Endothelial cell (in vitro differentiated cells): ENCODE results near the gene METTL25B. TPM values are rescaled to one million over a fixed set of nuclear protein-coding genes. Genes with fewer than 3 reads are reported as not detected.

Experiments
- DNase-seq: peaks from one replicate; pipeline ENCODE4 v3.0.0; 2021; ENCODE audit warnings: low spot score
- H3K27ac Mint-ChIP-seq: one replicate; pipeline ENCODE4 v1.8.0; 2021; ENCODE audit warnings: mixed read lengths, inconsistent platforms; ENCODE audit not compliant: unreplicated experiment
- H3K27me3 Mint-ChIP-seq: one replicate; pipeline ENCODE4 v1.8.0; 2021; ENCODE audit warnings: mild to moderate bottlenecking, moderate library complexity, mixed read lengths, inconsistent platforms; ENCODE audit not compliant: unreplicated experiment
- H3K36me3 Mint-ChIP-seq: one replicate; pipeline ENCODE4 v1.8.0; 2021; ENCODE audit warnings: mild to moderate bottlenecking, low read depth, mixed read lengths, inconsistent platforms; ENCODE audit not compliant: unreplicated experiment
- H3K4me1 Mint-ChIP-seq: one replicate; pipeline ENCODE4 v1.8.0; 2021; ENCODE audit warnings: mild to moderate bottlenecking, mixed read lengths, inconsistent platforms; ENCODE audit not compliant: unreplicated experiment
- H3K4me3 Mint-ChIP-seq: one replicate; pipeline ENCODE4 v1.8.0; 2021; ENCODE audit warnings: mild to moderate bottlenecking, mixed read lengths, inconsistent platforms; ENCODE audit not compliant: unreplicated experiment
- H3K9me3 Mint-ChIP-seq: one replicate; pipeline ENCODE4 v1.8.0; 2021; ENCODE audit warnings: mixed read lengths, inconsistent platforms; ENCODE audit not compliant: unreplicated experiment
- CTCF ChIP-seq: fragments of 200-600 bp; sonication (generic); IDR thresholded peaks from one replicate; pipeline ENCODE4 v1.5.0; 2021; ENCODE audit warnings: antibody characterized with exemption; ENCODE audit not compliant: unreplicated experiment
- total RNA-seq: library from RNA; stranded (reverse); fragmentation: NEBNext Ultra II Directional; extraction: Animal tissue kit (Norgen Biotek cat#: 25700); gene quantifications from one replicate; pipeline ENCODE4 v1.2.1, GENCODE V29; 2021; ENCODE audit not compliant: unreplicated experiment

The METTL25B gene
- total RNA-seq, 1 donor from 2014 or later: 19.3 TPM

GRCh38 chr1:156738407-156738806, 10.1 kb downstream of the METTL25B start:
- Mint-ChIP-seq H3K36me3 (peaks cover 21% of the 10 kb centered on the region), H3K27me3 (peaks cover 2% of the 10 kb centered on the region), H3K27ac (no peak overlapping the region), H3K4me1 (peaks cover 15% of the 10 kb centered on the region), H3K9me3 (no peaks in the 10 kb centered on the region), H3K4me3 (no peak overlapping the region)
- DNase-seq: no peak
- no peak for TF ChIP-seq CTCF

- no peak for TF ChIP-seq CTCF
- no peak overlapping the region for H3K27ac Mint-ChIP-seq
- no peak overlapping the region for H3K4me3 Mint-ChIP-seq
- H3K9me3 Mint-ChIP-seq: no peaks in the 10 kb centered on the region
- H3K4me1 Mint-ChIP-seq: peaks cover 15% of the 10 kb centered on the region
- no peak for DNase-seq
- H3K27me3 Mint-ChIP-seq: peaks cover 2% of the 10 kb centered on the region
- peaks cover 21% of the 10 kb centered on the region for H3K36me3 Mint-ChIP-seq
These were observed 10.6 kb downstream of the METTL25B start for GRCh38 chr1:156738916-156739315.

DNA sequence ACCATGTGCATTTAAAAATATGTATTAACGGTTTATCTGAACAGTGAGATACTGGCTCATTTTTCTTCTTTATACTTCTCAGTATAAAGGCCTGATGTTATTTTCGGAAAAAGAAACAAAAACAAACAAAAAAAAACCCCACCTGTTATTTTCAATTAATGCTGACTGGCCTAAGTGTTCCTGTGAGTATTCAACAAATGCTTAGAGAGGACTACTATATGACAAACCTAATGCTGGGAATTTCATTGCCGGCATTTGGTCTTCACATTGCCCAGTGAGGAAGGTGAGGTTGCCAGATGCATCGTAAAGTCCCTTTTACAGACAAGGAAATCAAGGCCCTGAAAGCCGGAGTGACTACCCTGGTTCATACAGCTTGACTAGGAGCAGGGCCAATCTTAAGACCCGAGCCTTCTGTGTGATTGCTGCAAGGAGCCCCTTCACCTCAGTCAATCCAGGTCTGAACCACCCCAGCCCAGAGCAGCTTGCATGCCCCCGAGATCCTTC, 12.0 kb downstream of the METTL25B start:
- peak overlapping the region; percentile 67 for H3K27ac Mint-ChIP-seq
- H3K9me3 Mint-ChIP-seq: no peaks in the 10 kb centered on the region
- no peak for TF ChIP-seq CTCF
- peaks cover 25% of the 10 kb centered on the region for H3K36me3 Mint-ChIP-seq
- peaks cover 17% of the 10 kb centered on the region for H3K4me1 Mint-ChIP-seq
- H3K27me3 Mint-ChIP-seq: peaks cover 3% of the 10 kb centered on the region
- no peak for DNase-seq
- H3K4me3 Mint-ChIP-seq: peak overlapping the region; percentile 97

DNA sequence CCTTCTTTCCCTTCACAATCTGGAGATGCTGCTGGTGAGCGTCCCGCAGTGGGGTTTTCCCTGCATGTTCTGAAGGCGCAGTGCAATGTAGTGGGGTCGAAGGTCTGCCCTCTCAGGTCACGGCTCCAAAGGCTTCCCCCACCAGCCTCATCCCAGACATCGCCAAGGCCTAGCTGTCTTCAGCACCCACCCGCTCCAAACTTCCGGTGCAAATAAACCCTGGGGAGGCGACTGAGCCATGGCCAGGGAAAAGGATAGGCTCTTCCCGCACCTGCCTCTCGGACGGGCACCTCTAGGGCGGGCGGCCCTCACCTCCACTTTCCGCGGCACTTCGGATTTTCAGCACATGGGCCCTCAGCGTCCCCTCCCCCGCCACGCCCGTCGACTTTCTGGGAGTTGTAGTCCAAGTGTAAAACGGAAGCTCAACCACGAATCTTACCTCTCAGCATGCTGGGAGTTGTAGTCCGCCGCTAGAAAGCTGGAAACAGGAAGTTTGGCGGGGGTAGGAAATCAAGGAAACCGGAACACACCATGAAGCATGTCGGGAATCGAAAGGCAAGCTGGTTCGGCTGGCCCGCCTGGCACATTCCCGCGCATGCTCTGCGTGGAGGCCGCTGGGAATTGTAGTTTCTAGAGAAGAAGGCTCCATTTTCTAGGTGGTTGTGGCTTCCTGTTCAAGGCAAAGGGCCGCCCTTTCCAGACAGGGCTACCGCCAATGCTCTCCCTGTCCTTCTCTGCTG, 12.6 kb downstream of the METTL25B start, which contains the start of gene MRPL24:
MRPL24 (minus strand) TSS at position 348 of the 740 bp plus-strand sequence. CDS start 2,384 bp downstream, outside the sequence.
- DNase-seq: peak; percentile 90
- H3K4me3 Mint-ChIP-seq: peak within 1 kb of the TSS; percentile 97

More for the DNA sequence above, 12.6 kb downstream of the METTL25B start, which contains the start of gene MRPL24:
- no peaks in the 10 kb centered on the region for H3K9me3 Mint-ChIP-seq
- no peak for TF ChIP-seq CTCF
- H3K27me3 Mint-ChIP-seq: peaks cover 9% of the 10 kb centered on the region
- H3K36me3 Mint-ChIP-seq: peaks cover 28% of the 10 kb centered on the region
- peak within 1 kb of the TSS; percentile 98 for H3K27ac Mint-ChIP-seq
- peaks cover 23% of the 10 kb centered on the region for H3K4me1 Mint-ChIP-seq
